IgD-negative memory B cell (primary cell): Measurements from ENCODE around the gene N4BP2. TPM values are rescaled to one million over a fixed set of nuclear protein-coding genes. Genes with fewer than 3 reads are reported as not detected.

Experiments
- H3K27ac Mint-ChIP-seq, 3 donors: one replicate each; pipeline ENCODE4 v1.8.0; 2020 to 2022; ENCODE audit warnings: mild to moderate bottlenecking in 3 of 3, mixed read lengths in 3 of 3, moderate library complexity in 1 of 3
- H3K27me3 Mint-ChIP-seq: one replicate; pipeline ENCODE4 v1.8.0; 2021; ENCODE audit warnings: mixed read lengths
- H3K36me3 Mint-ChIP-seq: one replicate; pipeline ENCODE4 v1.8.0; 2020; ENCODE audit warnings: mild to moderate bottlenecking, mixed read lengths
- H3K4me1 Mint-ChIP-seq, 3 donors: one replicate each; pipeline ENCODE4 v1.8.0; 2020 to 2022; ENCODE audit warnings: mixed read lengths in 3 of 3, mild to moderate bottlenecking in 1 of 3
- H3K4me3 Mint-ChIP-seq, 4 donors: one replicate each; pipeline ENCODE4 v1.8.0; 2020 to 2022; ENCODE audit warnings: mild to moderate bottlenecking in 4 of 4, mixed read lengths in 4 of 4, moderate library complexity in 3 of 4
- H3K9me3 Mint-ChIP-seq, 3 donors: one replicate each; pipeline ENCODE4 v1.8.0; 2020 to 2021; ENCODE audit warnings: mixed read lengths in 3 of 3, mild to moderate bottlenecking in 1 of 3
- polyA plus RNA-seq: library from polyadenylated mRNA; unstranded; fragments of 300-500 nt; fragmentation: Illumina TruSeq; gene quantifications from one replicate; pipeline ENCODE4 v1.2.3, GENCODE V29; 2021

Gene N4BP2
- polyA plus RNA-seq, 1 donor from 2014 or later: 6.1 TPM

DNA sequence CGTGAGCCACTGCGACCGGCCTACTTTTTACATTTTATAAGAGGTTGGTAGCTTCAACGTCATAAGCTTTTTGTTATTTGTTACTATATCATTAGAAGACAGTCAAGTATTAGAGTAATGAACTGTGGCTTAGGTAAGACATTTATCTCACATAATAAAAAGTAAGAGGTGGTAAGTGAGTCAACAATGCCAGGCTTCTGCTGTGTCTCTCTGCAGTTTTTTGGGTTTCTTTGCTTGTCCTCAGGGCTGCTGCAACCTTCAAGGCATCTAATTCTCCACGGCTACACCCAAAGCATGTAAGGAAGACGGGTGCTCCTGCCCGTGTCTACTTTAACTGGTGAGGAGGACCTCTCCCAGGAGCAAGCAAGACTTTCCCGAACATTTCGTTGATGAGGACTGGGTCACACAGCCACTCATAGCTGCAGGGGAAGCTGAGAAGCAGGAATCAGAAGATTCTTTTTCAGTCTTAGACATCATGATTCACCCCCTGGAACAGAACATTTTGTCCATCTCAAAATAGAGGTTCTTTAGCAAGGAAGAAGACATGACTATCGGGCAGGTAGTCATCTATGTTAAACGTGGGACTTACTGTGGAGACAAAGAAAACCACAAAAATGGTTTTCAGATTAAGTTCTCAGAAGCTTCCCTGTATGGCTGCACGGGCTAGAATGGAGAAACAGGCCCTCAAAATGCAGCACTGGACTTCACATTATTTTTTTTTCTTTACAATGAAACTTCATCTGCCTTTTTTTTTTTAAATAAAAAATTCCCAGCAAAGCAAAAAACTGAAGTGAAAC is 127.2 kb downstream of the N4BP2 start:
- peaks cover 37 to 46% (median 41%) of the 10 kb centered on the region in 3 donors for H3K4me1 Mint-ChIP-seq
- H3K27me3 Mint-ChIP-seq: no peaks in the 10 kb centered on the region
- H3K9me3 Mint-ChIP-seq: no peaks in the 10 kb centered on the region

DNA sequence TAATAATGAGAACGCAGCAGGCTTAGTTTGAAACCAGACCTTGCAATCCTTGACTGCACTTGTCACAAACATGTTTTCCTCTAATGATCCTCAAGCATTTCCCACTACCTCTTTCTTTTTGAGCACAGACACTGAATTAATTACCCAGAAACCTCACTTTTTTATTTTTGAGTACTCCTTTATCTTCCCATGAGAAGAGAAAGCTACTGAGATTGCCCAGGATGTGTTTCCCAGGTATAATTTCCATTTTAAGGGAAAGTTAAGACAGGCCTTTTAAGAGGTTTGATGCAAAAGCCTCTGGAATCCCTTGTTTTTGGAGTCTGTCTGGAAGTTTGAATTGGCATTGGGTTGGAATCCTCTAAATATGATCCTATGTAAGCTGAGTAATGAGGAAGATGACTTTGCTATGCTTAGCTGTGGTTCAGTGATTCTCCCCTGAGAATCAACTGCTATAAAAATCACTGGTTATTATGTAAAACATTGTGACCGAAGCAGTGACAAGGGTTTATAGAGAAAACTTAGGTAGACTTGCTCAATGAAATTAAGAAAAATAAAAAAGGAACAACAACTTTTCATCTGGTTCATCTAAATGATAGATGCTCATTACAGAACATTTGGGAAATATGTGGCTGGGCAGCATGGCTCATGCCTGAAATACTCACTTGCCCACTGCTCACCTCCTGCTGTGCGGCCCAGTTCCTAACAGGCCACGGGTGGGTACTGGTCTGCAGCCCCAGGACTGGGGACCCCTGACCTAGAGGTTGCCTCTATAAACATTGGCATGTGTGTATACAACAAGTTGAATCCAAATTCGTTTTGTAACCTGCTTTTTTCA is 129.4 kb downstream of the N4BP2 start:
- Mint-ChIP-seq H3K4me1 (peaks cover 48 to 60% (median 49%) of the 10 kb centered on the region in 3 donors), H3K9me3 (no peaks in the 10 kb centered on the region), H3K27me3 (no peaks in the 10 kb centered on the region), H3K36me3 (no peaks in the 10 kb centered on the region), H3K27ac (peak overlapping the region; percentile 95 to 97 (median 96)), H3K4me3 (peak overlapping the region; percentile 63 to 88 (median 84))

More for the DNA sequence above, 127.2 kb downstream of the N4BP2 start:
- H3K27ac Mint-ChIP-seq: peak overlapping the region; percentile 65 to 94 (median 89)
- H3K4me3 Mint-ChIP-seq: peak overlapping the region; percentile 23 to 78 (median 74)
- no peaks in the 10 kb centered on the region for H3K36me3 Mint-ChIP-seq

DNA sequence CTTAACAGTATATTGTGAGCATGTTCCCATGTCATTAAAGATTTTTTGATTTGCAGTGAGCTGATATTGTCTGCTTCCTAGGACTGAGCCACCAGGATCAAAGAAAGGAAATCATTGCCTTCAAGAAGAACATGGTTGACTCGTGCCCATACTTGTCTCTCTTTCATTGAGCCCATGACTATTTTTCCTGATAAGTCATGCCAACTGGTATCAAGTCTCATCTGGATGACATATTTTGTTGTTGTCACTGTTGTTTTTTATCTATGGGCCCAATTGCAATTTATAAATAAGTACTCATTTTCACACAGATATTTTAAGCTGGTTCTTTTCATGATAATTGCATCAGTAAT is 130.0 kb downstream of the N4BP2 start:
- Mint-ChIP-seq H3K27ac (peak overlapping the region; percentile 95 to 97 (median 96)), H3K9me3 (no peaks in the 10 kb centered on the region), H3K27me3 (no peaks in the 10 kb centered on the region), H3K4me3 (peak overlapping the region; percentile 25 to 88 (median 84)), H3K4me1 (peaks cover 51 to 62% (median 55%) of the 10 kb centered on the region in 3 donors), H3K36me3 (no peaks in the 10 kb centered on the region)

DNA sequence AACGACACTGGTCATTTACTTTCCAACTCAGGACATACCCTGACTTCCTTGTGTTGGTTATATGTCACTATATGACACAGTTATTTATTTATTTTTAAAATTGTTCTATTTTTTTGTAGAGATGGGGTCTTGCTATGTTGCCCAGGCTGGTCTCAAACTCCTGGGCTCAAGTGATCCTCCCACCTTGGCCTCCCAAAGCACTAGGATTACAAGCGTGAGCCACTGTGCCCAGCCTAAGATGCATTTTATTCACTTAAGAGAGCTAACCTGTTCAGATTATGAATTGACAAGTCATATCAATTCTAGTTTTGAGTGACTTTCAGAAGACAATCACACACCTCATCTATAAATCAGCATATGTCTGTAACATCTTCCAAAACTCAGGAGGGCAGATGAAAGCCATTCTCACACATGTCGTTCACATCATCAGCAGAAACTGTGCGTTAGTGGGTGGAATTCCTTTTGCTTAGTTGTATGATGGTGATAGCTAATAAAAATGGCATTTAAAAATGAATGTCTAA is 130.8 kb downstream of the N4BP2 start:
- H3K4me1 Mint-ChIP-seq: peaks cover 52 to 64% (median 54%) of the 10 kb centered on the region in 3 donors
- no peaks in the 10 kb centered on the region for H3K9me3 Mint-ChIP-seq
- peak overlapping the region in 2 of 3 donors; percentile 96 to 97 for H3K27ac Mint-ChIP-seq
- no peaks in the 10 kb centered on the region for H3K36me3 Mint-ChIP-seq
- H3K4me3 Mint-ChIP-seq: peak overlapping the region in 3 of 4 donors; percentile 76 to 91 (median 77)
- no peaks in the 10 kb centered on the region for H3K27me3 Mint-ChIP-seq

DNA sequence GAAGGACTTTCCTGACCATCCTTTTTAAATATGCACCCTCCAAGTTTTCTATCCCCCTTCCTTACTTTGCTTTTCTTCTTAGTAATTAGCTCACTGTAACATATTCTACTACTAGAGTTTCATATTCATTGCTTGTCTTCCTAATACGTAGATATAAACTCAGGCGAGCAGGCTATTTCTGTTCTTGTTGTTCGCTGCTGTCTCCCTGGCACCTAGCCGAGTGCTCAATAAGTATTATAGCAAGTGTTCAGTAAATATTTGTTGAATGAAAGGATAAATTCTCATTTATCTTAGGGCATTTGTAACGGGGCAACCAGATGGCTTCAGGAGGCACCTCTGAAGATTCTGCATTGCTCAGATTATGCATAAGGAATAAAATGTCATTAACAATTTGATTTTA is 133.4 kb downstream of the N4BP2 start:
- no peaks in the 10 kb centered on the region for H3K36me3 Mint-ChIP-seq
- H3K27me3 Mint-ChIP-seq: no peaks in the 10 kb centered on the region
- H3K4me3 Mint-ChIP-seq: peak overlapping the region in 3 of 4 donors; percentile 92 to 99 (median 99)
- H3K4me1 Mint-ChIP-seq: peaks cover 51 to 69% (median 56%) of the 10 kb centered on the region in 3 donors
- H3K9me3 Mint-ChIP-seq: no peaks in the 10 kb centered on the region
- peak overlapping the region in 2 of 3 donors; percentile 60 to 89 for H3K27ac Mint-ChIP-seq

DNA sequence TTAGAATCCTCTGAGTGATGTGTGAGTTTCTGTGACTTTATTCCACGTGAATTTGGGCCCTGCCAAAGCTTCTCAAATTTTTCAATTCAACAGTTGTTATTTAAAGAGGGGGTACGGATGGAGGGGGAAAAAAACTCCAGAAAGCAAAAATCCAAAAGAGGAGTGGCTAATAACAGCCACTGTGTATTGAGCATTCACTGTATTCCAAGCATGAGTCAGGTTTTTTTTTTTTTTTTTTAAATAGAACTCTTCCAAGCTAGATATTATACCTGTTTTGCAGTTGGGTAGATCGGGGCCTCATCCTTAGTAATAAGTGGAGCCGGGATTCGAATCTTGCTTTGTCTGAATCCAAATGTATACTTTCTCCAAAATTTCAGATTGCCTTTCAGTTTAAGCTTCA is 133.8 kb downstream of the N4BP2 start:
- H3K9me3 Mint-ChIP-seq: no peaks in the 10 kb centered on the region
- H3K4me3 Mint-ChIP-seq: peak overlapping the region; percentile 64 to 99 (median 96)
- no peaks in the 10 kb centered on the region for H3K36me3 Mint-ChIP-seq
- H3K4me1 Mint-ChIP-seq: peaks cover 52 to 70% (median 55%) of the 10 kb centered on the region in 3 donors
- no peaks in the 10 kb centered on the region for H3K27me3 Mint-ChIP-seq
- peak overlapping the region in 2 of 3 donors; percentile 60 to 89 for H3K27ac Mint-ChIP-seq

DNA sequence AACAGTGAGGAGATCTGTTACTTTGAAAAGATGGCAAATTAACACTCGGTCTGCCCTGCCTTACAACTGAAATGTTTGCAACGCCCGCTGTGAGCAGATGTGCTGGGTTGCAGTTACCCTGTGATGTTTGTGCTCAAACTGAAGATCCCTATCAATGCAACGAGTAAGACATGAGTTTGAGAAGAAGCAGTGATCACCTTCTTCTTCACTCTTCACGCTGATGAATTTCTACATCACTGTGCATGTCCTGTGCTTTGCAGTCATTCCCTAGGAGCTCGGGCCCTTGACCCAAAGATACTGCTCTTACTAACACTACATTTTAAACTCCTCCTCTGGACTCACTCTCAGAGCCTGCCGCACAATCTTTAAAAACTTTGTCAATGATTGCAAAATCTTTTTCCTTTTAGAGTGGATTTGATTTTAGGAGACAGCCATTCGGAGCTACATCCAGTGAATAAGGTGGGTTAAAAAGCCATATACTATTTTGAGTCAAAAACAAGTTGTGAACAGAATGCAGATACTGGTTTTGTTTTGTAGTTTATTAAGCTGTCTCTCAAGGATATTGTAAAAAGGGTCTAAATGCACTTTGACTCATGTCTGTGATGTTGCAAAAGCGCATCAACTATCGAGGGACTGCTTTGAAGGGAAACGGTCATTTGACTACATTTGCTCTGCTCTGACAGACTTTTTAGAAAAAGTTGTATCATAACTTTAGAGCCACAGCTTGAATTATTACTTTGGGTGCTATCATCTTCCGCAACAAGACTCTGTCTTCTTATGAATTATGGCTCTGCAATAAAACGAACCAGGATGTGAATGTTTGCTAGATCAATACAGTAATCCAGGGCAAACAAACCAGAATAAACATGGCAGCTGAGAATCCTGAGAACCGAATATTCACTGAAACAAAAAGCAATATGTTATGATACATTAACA is 134.5 kb downstream of the N4BP2 start:
- no peaks in the 10 kb centered on the region for H3K27me3 Mint-ChIP-seq
- H3K4me1 Mint-ChIP-seq: peaks cover 46 to 71% (median 61%) of the 10 kb centered on the region in 3 donors
- peak overlapping the region; percentile 64 to 99 (median 96) for H3K4me3 Mint-ChIP-seq
- no peaks in the 10 kb centered on the region for H3K9me3 Mint-ChIP-seq
- no peaks in the 10 kb centered on the region for H3K36me3 Mint-ChIP-seq
- H3K27ac Mint-ChIP-seq: peak overlapping the region; percentile 5 to 100 (median 89)

DNA sequence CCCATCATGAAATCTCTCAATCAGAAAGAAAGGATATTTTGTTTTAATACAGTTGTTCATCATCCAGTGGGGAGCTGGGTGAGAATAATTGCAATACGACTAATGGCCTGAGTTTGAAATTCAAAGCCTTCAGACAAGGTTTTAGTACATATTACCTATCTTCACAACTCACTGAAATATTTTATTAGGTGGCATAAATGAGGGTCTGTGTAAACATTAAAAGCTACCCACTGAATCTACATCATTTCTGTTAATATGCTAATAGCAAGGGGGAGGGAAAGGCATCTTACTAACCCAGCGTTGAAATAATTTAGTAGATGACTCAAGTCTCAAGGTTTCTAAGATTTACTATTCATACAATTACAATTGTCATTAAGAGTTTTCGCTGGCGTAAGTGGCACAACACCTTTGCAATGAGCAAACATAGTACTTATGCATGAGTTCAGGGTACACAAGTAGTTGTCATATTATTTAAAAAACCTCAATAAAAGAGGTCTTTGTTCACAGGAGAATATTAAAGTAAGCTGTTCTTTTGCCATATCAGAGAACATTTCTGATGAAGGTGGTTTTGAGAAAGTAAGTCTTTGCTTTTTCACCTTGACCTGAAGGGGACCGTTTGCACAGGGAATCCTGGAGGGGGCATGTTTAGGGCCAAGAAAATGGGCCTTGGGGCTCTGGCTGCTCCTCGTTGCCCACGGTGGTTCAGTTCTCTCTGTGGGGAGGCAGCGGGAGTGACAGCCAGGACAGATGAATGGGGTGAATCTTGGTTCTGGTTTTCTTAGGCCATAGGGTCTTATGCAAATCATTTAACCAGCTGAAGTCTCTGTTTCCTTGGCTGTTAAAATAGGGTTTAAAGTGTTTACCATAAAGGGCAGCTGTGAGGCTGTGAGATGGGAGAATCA is 135.7 kb downstream of the N4BP2 start:
- H3K9me3 Mint-ChIP-seq: no peaks in the 10 kb centered on the region
- no peaks in the 10 kb centered on the region for H3K27me3 Mint-ChIP-seq
- peak overlapping the region; percentile 91 to 99 (median 98) for H3K4me3 Mint-ChIP-seq
- peaks cover 1% of the 10 kb centered on the region for H3K36me3 Mint-ChIP-seq
- H3K4me1 Mint-ChIP-seq: peaks cover 44 to 66% (median 54%) of the 10 kb centered on the region in 3 donors
- peak overlapping the region; percentile 89 to 100 (median 99) for H3K27ac Mint-ChIP-seq

DNA sequence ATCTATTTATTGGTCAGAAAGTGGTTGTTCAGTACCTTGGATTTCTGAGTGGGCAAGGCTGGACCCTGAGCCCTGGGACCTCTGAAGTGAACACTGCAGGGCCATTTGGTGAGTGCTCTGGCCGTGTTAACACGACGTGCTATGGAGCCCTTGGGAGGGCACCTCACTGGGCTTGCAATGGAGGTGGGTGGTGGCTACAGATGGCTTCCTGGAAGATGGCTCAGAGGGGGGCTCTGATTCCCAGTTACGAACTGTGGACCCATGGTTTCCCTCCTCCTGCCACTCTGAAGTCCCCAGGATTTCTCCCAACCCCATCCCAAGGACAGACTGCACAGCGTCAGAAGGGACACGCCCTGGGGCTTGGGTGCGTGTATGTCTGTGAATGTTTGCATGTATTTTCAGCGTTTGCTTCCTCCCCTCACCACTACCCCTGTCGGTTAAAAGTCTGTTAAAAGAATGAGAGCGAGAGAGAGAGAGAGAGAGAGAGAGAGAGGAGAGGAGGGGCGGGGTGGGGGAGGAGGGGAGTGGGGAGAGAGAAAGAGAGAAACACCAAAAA is 136.4 kb downstream of the N4BP2 start:
- no peaks in the 10 kb centered on the region for H3K9me3 Mint-ChIP-seq
- H3K27me3 Mint-ChIP-seq: no peaks in the 10 kb centered on the region
- H3K4me1 Mint-ChIP-seq: peaks cover 39 to 60% (median 48%) of the 10 kb centered on the region in 3 donors
- peaks cover 6% of the 10 kb centered on the region for H3K36me3 Mint-ChIP-seq
- H3K4me3 Mint-ChIP-seq: peak overlapping the region; percentile 91 to 99 (median 98)
- peak overlapping the region; percentile 89 to 100 (median 99) for H3K27ac Mint-ChIP-seq

DNA sequence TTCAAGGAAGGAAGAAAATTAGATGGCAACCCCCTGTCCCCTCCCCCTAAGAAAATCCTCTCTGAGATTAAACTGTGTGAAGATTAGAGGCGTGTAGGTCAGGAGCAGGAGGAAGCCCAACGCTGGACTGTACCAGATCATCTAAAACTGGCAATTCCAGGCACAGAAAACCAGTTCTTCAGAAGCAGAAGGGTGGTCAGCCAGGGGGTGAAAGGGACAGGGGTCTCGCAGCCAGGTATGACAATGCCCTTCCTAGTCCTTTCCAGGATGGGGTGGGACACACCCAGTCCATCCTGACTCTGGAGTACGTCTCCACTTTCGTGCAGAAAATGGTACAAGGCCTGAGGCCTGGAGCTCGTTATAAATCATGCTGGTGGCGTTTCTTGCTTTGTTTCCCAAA is 136.9 kb downstream of the N4BP2 start:
- peaks cover 9% of the 10 kb centered on the region for H3K36me3 Mint-ChIP-seq

DNA sequence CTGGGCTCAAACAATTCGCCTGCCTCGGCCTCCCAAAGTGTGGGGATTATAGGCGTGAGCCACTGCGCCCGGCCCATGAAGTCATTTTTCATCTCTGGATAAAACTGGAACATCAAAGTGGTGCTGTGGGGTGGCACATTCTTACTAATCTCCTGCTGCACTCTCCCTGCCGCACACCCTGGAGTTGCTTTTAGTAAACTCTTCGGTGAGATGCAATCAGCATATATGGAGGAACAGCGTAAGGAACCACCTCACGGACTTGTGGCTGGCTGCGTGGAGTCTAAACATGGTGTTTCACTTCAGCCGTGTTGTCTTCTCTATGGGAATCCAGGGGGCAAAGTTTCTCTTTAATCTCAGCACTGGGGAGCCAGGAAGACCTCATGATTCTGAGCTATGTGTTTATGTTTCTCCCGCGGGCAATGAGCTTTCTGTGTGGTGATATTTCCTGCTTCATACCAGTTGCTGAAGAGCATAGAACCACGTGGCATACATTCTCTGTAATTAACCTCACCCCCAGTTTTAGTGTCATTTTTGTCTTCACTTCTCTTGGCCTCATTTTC is 138.0 kb downstream of the N4BP2 start:
- Mint-ChIP-seq H3K9me3 (no peaks in the 10 kb centered on the region), H3K27ac (peak overlapping the region; percentile 89 to 100 (median 99)), H3K27me3 (no peaks in the 10 kb centered on the region), H3K4me1 (peaks cover 38 to 54% (median 46%) of the 10 kb centered on the region in 3 donors), H3K36me3 (peaks cover 10% of the 10 kb centered on the region), H3K4me3 (peak overlapping the region; percentile 91 to 99 (median 98))

More for the DNA sequence above, 136.9 kb downstream of the N4BP2 start:
- Mint-ChIP-seq H3K4me3 (peak overlapping the region; percentile 91 to 99 (median 98)), H3K4me1 (peaks cover 39 to 60% (median 48%) of the 10 kb centered on the region in 3 donors), H3K27ac (peak overlapping the region; percentile 89 to 100 (median 99)), H3K9me3 (no peaks in the 10 kb centered on the region), H3K27me3 (no peaks in the 10 kb centered on the region)

DNA sequence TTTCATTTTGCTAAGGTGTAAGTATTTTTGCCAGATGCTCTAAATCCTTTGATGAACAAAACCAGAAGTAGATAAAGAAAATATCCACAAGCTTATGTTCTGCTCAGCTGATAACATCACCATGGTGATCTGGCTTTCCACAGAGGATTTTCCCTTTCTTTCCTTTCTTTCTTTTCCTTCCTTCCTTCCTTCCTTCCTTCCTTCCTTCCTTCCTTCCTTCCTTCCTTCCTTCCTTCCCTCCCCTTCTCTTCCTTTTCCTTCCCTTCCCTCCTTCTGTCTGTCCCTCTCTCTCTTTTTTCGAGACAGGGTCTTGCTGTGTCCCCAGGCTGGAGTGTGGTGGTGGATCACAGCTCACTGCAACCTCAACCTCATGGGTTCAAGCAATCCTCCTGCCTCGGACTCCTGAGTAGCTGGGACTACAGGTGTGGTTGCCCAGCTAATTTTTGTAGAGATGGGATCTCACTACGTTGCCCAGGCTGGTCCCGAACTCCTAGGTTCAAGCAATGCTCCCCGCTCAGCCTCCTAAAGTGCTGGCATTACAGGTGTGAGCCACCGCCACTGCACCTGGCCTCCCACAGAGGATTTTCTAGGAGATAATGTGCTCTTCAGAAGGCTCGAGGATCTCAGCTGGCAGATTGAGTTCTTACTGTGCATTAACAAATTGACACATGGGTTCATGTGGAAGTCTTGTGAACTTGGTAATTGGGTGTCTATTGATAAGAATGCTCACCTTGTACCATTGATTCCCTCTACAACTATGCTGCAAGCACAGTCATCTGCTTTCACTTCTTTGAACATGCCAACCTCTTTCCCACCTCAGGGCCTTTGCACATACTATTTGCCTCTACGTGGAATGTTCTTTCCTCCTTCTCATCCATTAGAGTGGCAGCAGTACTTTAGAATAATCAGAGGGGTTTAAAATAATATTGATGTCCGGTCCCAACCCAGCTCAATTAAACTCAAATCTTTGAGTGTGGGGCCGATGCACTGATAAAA is 138.8 kb downstream of the N4BP2 start:
- Mint-ChIP-seq H3K36me3 (peaks cover 11% of the 10 kb centered on the region), H3K27ac (peak overlapping the region; percentile 89 to 100 (median 99))

More for the DNA sequence above, 138.8 kb downstream of the N4BP2 start:
- no peaks in the 10 kb centered on the region for H3K27me3 Mint-ChIP-seq
- peak overlapping the region; percentile 97 to 99 (median 99) for H3K4me3 Mint-ChIP-seq
- peaks cover 32 to 52% (median 42%) of the 10 kb centered on the region in 3 donors for H3K4me1 Mint-ChIP-seq
- H3K9me3 Mint-ChIP-seq: no peaks in the 10 kb centered on the region
